Left kidney (tissue), 2 donors: ENCODE results near the gene ENOX1. TPM values are rescaled to one million over a fixed set of nuclear protein-coding genes. Genes with fewer than 3 reads are reported as not detected.

Experiments
- DNase-seq: peaks from one replicate; pipeline ENCODE4 v3.0.0-alpha.2; 2013
- polyA plus RNA-seq: library from polyadenylated mRNA; unstranded; fragments of 120-200 nt; gene quantifications from one replicate; pipeline ENCODE4 v1.2.1, GENCODE V29; 2013; ENCODE audit not compliant: insufficient read length

The ENOX1 gene
- polyA plus RNA-seq, 1 donor, result 8.8 TPM

DNA sequence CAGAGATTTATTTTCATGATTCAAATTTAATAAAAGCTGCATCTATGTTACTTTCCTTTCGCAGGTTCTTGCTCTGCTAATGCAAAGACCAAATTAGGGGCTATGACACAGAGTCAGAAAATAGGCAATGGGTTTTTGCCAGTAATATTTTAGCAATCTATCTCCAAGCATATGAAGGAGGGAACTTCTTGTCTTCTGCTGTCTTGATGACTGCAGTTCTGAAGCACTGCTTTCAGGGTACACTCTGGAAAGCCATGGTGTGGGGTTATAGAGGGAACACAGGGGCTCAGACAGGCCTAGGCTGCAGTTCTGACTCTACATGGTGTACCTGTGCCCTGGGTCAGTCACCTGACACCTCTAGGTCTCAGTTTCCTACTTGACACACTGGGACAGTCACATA, 500.0 kb downstream of the ENOX1 start:
- DNase-seq, result no peak

- DNase-seq, result no peak
These were observed 500.7 kb downstream of the ENOX1 start for GRCh38 chr13:43285933-43286597.

GRCh38 chr13:43284162-43284561, 502.6 kb downstream of the ENOX1 start:
- no peak for DNase-seq

DNA sequence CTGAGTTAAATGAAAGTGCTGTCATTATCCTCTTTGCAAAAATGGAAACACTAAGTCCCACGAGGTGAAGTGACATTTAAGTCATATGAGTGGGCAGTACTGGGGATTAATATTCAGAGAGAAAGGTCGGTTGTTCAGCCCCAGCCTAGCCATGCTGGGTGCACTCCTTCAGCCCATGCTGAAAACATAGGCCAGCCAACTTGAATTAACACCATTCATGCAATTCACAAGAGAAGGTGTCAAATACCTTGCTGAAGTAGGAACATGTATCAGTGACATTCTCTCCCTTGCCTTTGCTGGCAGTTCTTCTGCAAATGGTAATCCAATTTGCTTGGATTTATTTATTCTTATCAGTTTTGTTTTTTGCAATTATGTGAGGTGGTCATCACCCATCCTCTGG, 507.1 kb downstream of the ENOX1 start:
- DNase-seq, result no peak

- no peak for DNase-seq
These were observed 508.6 kb downstream of the ENOX1 start for GRCh38 chr13:43278127-43278526.

GRCh38 chr13:43277142-43277541, 509.6 kb downstream of the ENOX1 start:
- no peak for DNase-seq

DNA sequence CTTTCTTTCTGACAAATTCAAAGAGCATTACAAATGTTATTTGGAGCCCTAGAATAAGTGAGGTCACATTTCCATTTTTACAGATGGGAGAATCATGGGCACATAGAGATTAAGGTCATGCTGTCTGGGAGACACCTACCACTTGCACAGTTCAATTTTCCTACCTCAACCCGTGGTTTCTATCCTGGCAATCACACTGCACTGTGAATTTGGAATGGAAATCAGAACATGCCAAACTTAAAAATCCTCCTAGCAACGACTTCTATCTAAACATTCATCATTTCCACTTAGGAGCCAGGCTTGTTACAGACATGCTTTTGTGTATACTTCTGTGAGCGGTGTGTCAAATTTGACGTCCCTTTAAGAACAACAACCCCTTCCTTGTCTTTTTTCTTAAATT, 511.9 kb downstream of the ENOX1 start:
- no peak for DNase-seq

DNA sequence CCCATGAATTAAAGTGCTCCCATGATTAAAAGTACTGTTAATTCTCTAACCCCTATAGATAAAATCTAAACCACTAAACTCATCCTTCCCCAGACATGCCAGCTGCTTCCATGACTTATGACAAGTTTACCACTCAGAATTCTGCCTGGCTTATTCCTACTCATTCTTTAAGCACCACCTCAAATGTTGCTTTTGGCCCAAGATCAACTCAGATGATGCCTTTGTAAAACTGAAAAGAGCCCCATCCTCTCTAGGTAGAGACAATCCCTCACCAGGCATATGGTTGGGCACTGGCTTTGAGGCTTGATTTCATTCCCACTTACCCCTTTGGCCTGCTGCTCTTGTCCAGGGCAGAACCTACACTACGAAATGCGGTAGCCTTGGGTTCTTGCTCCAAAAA, 513.4 kb downstream of the ENOX1 start:
- DNase-seq, result no peak

DNA sequence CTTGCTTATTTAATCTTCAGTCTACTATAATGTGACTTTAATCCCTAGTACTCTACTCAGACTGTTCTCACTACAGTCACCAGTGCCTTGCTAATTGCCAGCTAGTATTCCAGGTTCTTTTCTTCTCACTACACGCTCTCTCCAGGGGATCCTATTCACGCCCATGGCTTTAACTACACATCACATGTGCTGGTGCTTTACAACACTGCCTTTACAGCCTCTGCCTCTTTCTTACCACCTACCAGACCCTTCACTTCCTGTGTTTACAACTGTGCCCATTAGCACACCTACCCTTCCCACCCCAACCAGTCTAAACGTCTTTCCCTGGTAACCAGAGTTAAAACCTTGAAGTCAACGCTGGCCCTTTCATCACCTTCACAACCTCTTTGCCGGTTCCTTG, 513.9 kb downstream of the ENOX1 start:
- DNase-seq, result no peak

DNA sequence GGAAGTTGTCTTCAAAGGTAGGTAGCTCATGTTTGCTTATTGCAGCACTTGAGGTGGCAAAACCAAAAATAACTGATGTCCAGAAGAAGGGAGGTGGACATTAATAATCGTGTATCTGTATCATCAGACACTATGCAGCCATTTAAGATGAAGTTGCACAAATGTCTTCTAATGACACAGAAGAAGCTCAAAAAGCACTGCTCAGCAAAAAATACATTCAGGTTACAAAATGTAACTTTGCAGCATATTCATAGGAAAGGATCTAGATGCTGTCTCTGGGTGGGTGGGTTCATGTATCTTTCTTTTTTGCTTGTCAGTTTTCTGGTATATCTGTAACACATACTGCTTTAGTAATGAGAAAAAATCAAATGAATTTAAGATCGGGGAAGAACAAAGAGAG, 515.6 kb downstream of the ENOX1 start:
- no peak for DNase-seq

- no peak for DNase-seq
These were observed 516.5 kb downstream of the ENOX1 start for GRCh38 chr13:43270130-43270830.

DNA sequence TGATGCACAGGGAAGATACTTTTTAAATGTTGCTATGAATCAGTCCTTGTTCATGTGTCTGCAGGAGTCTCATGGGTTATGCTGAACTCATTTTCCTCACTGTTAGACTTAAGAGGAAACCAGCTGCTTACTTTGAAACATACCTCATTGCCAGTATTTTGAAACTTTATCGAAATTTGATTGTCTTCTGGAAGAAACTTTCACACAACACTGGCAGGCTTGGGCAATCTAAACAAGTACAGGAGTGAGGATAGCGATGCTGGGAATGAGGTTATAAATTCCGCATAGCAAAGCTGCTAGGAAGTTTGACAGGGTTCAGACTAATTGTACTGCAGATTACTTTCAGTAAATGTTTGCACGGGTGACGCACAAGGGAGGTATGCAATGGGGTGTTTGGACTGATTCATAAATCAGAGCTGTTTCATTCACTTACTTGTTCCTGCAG, 517.7 kb downstream of the ENOX1 start:
- peak; percentile 71 for DNase-seq

GRCh38 chr13:43268632-43269031, 518.1 kb downstream of the ENOX1 start:
- DNase-seq, result peak; percentile 15

DNA sequence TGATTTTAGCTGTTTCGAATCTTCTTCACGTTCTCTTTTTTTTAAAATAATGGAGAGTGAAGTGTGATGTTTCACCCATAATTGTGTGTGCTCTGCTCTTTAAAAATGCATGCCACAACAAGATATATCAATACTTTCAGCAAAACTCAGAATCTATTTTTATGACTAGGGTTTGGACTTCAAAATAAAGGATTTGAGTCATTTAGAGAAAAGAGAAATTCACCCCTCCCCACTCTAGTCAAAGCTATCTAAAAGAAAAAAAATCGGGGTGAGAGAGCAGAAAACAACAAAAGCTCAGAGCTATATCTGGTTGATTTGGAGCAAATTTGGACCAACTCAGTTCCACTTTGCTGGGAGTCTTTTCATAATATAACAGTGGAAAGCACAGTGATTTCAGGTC, 518.9 kb downstream of the ENOX1 start:
- no peak for DNase-seq

GRCh38 chr13:43266936-43267615, 519.7 kb downstream of the ENOX1 start:
- DNase-seq, result no peak

DNA sequence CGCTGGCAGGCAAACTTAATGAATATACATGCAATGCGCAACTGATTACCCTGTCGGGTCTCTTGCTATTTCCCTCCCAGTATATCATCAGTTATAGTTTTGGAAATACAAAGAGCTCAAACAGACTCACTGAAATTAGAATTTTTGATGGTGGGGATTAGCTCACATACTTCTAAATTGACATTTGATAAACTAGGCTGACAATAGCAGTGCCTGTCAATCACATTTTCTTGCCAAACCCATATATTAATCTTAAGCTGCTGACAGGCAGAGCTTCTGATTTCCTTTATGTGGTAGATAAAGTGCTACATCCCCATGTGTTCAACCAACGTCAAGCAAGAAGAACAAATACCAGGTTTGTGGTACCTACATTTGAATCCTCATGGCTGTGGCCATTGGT, 521.7 kb downstream of the ENOX1 start:
- DNase-seq, result no peak

- no peak for DNase-seq
These were observed 522.3 kb downstream of the ENOX1 start for GRCh38 chr13:43264458-43264857.

- no peak for DNase-seq
These were observed 523.7 kb downstream of the ENOX1 start for GRCh38 chr13:43263047-43263446.

GRCh38 chr13:43260999-43261398, 525.8 kb downstream of the ENOX1 start:
- no peak for DNase-seq

GRCh38 chr13:43258771-43259170, 528.0 kb downstream of the ENOX1 start:
- DNase-seq, result no peak

DNA sequence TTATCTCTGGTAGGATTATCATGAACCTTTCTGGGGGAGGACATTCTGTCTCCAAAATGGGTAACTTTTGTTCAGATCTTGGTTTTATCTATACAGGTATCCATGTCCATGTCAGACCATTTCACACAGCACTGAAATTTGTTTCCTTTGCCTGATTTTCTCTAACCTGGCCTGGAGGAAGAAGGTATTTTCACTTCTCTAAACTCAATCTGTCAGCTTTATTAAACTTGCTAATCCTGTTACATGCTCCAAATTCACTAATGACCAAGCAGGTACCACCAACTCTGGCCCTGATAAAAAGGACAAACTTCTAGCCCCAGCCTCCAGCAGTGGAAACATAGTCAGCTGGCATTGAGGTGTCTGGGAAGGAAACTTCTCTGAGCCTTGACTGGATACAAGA, 529.0 kb downstream of the ENOX1 start:
- DNase-seq, result no peak

- no peak for DNase-seq
These were observed 534.8 kb downstream of the ENOX1 start for GRCh38 chr13:43251961-43252360.

- DNase-seq, result no peak
These were observed 540.4 kb downstream of the ENOX1 start for GRCh38 chr13:43246382-43246781.
